Measurements from ENCODE around the gene WDR54.

GRCh38 chr2:74441690-74442482, 20.4 kb downstream of the WDR54 start, which contains the start of gene RTKN:
- no peak for TF ChIP-seq CTCF (IDR thresholded peaks at IDR 0.05; ENCODE audit: low read depth, low read length, poor library complexity, severe bottlenecking)
- 0 out of 2 replicates have a peak, but pooled peaks have one; percentile 42 for TF ChIP-seq EZH2phosphoT487 (IDR thresholded peaks at IDR 0.05; ENCODE audit: borderline replicate concordance, low read length)
